Cortex of kidney (tissue), 1 donor: ENCODE data around the gene MAST3.

ENCODE experiments used
- DNase-seq: peaks from one replicate; lab custom pipeline; 2025; lab: John Stamatoyannopoulos, UW

Gene MAST3

GRCh38 chr19:18097217-18097992 lies at the start of gene MAST3:
TSS of gene MAST3 (plus strand) at chr19:18097778. CDS start at chr19:18097793, 15 bp downstream.
- no peak for DNase-seq

- no peak for DNase-seq
Observed at GRCh38 chr19:18049385-18049784, 48.2 kb upstream of the MAST3 start.

- no peak for DNase-seq
Observed at GRCh38 chr19:18051887-18052286, 45.7 kb upstream of the MAST3 start.

- no peak for DNase-seq
Observed at GRCh38 chr19:18053576-18054219, 43.9 kb upstream of the MAST3 start.

GRCh38 chr19:18055967-18056366 lies 41.6 kb upstream of the MAST3 start:
- no peak for DNase-seq

GRCh38 chr19:18057557-18057956 lies 40.0 kb upstream of the MAST3 start:
- DNase-seq, result no peak

- DNase-seq, result no peak
Observed at GRCh38 chr19:18058208-18059009, 39.2 kb upstream of the MAST3 start.

GRCh38 chr19:18059297-18059696 lies 38.3 kb upstream of the MAST3 start:
- DNase-seq, result no peak

GRCh38 chr19:18059902-18060301 lies 37.7 kb upstream of the MAST3 start:
- no peak for DNase-seq

GRCh38 chr19:18060472-18060871 lies 37.1 kb upstream of the MAST3 start:
- DNase-seq, result no peak

GRCh38 chr19:18062028-18062427 lies 35.5 kb upstream of the MAST3 start:
- DNase-seq, result no peak

- no peak for DNase-seq
Observed at GRCh38 chr19:18063463-18063862, 34.1 kb upstream of the MAST3 start.

- no peak for DNase-seq
Observed at GRCh38 chr19:18065173-18065495, 32.4 kb upstream of the MAST3 start.

GRCh38 chr19:18068395-18068794 lies 29.2 kb upstream of the MAST3 start:
- DNase-seq, result no peak

GRCh38 chr19:18069383-18069782 lies 28.2 kb upstream of the MAST3 start:
- DNase-seq, result no peak

GRCh38 chr19:18070181-18070580 lies 27.4 kb upstream of the MAST3 start:
- no peak for DNase-seq

- DNase-seq, result no peak
Observed at GRCh38 chr19:18072335-18072734, 25.2 kb upstream of the MAST3 start.

- no peak for DNase-seq
Observed at GRCh38 chr19:18073197-18073596, 24.4 kb upstream of the MAST3 start.

GRCh38 chr19:18074192-18074591 lies 23.4 kb upstream of the MAST3 start:
- no peak for DNase-seq

GRCh38 chr19:18083929-18084684 lies 13.5 kb upstream of the MAST3 start:
- DNase-seq, result no peak

GRCh38 chr19:18085702-18086457 lies 11.7 kb upstream of the MAST3 start:
- no peak for DNase-seq
